Epithelial cell of prostate (primary cell): Measurements from ENCODE around the gene HHATL.

ENCODE experiments used
- DNase-seq: peaks from one replicate; pipeline ENCODE4 v3.0.0-alpha.2; 2011; ENCODE audit warnings: low read depth, low spot score
- H3K27ac ChIP-seq: fragments of 450-650 bp; 2 replicates; pipeline ENCODE4 v1.5.1; 2017; ENCODE audit warnings: mild to moderate bottlenecking

The HHATL gene

GRCh38 chr3:42667523-42668412, 34.8 kb downstream of the HHATL start:
- no peak for DNase-seq
- H3K27ac ChIP-seq = no peak overlapping the region

DNA sequence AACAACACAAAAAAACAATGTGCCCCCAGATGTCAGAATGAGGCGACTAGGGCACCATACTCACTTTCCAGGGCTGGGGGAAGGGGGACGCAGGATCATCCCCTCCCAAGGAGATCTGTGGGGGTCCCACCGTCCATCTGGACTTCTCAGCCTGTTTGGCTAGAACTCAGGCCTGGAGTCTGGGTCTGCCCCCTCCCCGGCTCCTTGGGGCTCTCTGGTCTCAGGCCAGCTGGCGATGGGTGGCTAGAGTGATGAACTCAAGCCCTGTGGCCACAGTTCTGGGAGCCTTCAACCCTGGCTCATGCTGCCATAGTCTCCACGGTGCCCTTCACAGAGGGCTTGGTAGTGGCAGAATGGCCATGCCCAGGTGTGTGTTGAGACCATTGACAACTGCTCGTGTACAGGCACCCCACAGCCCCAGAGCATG, 35.5 kb downstream of the HHATL start:
- no peak for DNase-seq
- H3K27ac ChIP-seq = no peak overlapping the region

- DNase-seq = no peak
- no peak overlapping the region for H3K27ac ChIP-seq
Observed at GRCh38 chr3:42666577-42666998, 36.0 kb downstream of the HHATL start.

GRCh38 chr3:42666022-42666421, 36.6 kb downstream of the HHATL start:
- no peak for DNase-seq
- H3K27ac ChIP-seq = no peak overlapping the region

DNA sequence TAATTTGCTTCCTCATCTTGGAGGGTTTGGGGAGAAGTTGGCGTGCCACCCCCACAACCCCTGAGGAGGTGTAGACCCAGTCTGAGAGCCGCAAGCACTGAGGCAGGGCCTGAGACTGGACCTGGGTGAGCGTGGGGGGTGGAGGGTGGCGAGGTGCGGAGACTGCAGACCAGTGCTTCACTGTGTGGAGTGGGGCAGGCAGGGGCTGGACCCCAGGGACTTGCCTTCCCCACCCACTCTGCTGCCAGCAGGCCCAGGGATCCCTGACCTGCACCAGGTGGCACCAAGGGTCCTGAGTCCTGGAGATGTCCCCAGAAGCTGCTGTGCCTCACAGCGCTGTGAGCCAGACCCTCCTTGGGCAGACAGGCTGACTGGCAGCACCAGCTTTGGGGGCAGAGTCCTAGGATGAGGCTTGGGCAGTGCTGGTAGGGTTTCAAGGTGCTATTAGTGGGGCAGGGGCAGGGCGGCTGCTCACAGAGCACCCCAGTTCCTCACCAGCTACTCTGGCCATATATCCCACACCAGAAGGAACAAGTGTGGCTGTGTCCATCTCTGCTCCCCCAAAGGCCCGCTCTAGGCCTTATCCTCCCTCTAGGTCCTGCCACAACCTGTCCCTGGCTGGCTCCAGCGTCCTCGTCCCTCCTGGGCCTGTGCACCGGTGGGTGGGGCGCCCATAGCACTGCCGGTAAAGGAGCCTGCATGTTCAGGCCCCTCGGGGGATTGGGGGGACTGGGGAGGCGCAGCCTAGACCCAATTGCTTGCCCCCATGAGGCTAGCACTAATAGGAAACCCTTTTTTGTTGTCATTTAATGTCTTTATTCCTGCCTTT, 37.3 kb downstream of the HHATL start:
- no peak for DNase-seq
- H3K27ac ChIP-seq = no peak overlapping the region

DNA sequence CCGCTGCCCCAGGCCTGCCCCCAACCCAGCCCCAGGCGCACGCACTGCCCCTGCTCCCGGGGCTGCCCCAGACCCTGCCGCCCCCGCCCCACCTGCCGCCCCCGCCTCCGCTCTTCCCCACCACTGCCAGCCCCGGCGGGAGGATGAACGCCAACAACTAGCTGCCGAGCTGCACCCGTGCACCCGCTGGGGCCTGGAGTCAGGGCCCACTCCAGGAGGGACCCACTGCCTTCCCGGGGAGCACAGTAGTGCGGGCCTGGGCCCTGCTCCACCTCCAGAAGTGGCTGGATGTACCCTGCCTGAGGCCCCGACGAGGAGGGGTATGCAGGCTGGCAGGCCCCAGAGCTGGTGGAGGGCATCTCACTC, 38.2 kb downstream of the HHATL start:
- no peak overlapping the region for H3K27ac ChIP-seq
- DNase-seq = no peak

DNA sequence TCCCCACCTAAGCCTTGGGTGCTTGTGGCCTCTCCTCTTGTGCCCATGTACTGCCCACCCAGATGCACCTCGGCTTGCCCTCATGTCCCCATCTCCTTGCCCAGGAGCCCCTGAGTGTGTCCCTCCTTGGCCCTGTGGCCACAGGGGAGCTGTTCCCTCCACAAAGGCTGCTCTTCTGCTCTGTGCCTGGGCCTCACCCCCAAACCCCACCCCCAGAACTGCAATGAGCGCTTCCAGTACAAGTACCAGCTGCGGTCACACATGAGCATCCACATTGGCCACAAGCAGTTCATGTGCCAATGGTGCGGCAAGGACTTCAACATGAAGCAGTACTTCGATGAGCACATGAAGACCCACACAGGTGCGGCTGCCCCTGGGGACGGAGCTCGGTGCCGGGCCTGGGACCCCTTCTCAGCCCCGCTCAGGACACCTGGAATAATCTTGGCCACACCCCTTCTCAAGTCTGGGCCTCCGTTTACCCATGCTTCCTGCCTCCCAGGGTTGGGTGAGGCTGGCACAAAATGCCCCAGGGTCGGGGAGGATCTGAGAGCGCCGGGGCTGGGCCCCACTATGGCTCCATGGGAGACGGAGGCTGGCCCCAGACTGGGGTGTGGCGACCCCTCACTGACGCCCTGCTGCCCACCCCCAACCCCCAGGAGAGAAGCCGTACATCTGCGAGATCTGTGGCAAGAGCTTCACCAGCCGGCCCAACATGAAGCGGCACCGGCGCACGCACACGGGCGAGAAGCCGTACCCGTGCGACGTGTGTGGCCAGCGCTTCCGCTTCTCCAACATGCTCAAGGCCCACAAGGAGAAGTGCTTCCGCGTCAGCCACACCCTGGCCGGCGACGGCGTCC, 38.8 kb downstream of the HHATL start:
- DNase-seq = no peak
- no peak overlapping the region for H3K27ac ChIP-seq

DNA sequence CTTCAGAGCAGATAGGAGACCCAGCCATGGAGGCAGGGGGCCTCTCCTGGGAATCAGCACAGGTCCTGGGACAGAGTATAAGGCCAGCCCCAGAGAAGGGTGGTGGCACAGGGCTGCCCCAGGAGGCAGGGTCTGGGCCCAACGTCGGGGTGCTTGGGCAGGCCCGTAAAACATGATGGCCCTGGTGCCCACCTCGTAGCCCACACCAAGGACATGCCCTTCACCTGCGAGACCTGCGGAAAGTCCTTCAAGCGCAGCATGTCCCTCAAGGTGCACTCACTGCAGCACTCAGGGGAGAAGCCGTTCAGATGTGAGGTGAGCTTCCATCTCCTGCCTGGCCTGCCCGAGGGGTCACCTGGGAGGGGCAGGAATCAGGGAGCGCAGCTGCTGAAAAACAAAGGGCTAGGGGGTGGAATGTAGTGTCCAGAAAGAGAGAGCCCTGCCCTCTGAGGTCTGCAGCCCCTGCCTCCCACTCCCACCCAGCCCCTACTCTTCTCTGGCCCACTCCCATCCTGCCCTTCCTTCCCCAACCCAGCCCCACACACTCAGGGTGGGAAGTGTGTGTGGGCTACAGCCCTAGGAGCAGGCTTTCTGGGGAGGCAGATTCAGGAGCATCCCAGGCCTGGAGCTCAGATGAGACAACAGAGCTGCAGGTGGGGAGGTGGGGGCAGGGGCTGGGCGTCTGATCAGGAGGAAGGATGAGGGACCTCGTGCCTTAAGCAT, 39.6 kb downstream of the HHATL start:
- DNase-seq = no peak
- H3K27ac ChIP-seq = no peak overlapping the region

DNA sequence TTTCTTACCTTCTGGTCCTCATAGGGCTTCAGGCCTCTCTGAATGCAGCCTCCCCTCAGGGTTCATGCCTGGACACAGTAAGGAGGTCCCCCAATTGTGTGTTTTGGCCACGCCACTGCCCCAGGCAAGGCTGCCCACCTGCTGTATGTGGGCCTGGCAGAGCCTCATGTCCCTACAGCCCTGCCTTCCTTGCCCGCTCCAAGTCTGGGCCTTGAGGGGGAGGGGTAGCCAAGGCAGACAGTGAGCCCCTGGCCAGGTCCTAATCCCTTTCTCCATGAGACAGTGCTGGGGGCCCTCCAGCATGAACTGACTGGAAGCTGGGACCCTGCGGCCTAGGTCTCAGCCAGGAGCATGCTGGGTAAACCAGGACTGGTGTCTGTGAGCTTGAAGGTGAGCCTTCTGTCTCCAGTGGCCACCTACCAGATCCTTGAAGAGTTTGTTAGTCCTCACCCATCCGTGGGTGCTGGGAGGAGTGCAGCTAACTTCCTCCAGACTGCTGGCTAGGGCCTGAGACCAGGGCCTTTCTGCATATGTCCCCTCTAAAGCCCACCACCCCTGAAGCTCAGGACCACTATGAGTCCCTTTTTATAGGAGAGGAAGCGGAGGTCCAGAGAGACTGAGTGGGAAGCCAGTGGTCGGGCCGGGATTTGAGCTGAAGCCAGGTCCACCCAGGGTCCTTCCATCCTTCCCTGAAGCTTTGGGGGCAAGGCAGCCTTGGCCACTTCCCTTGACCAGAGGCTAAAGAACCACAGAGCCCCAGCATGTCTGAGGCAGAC, 40.4 kb downstream of the HHATL start:
- H3K27ac ChIP-seq = no peak overlapping the region
- DNase-seq = no peak

DNA sequence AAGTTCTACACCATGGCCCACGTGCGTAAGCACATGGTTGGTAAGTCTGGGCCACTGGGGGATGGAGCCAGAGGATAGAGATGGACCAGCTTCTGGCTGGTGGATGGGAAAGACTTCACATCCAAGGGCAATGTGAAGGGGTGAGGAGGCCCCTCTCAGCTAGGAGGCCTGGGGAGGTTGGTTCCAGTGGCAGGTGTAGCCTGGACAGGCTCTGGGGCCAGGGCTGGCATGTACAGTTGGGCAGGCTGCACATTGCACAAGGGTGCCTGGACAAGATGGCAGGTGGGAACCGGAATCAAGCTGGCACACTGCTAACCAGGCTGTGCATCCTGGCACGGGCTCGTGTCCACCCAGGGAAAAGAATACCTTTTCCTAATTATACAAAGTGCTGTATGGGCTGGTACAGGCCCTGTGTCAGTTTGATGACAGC, 41.0 kb downstream of the HHATL start:
- DNase-seq = no peak
- no peak overlapping the region for H3K27ac ChIP-seq

GRCh38 chr3:42660898-42661297, 41.7 kb downstream of the HHATL start:
- no peak overlapping the region for H3K27ac ChIP-seq
- no peak for DNase-seq

DNA sequence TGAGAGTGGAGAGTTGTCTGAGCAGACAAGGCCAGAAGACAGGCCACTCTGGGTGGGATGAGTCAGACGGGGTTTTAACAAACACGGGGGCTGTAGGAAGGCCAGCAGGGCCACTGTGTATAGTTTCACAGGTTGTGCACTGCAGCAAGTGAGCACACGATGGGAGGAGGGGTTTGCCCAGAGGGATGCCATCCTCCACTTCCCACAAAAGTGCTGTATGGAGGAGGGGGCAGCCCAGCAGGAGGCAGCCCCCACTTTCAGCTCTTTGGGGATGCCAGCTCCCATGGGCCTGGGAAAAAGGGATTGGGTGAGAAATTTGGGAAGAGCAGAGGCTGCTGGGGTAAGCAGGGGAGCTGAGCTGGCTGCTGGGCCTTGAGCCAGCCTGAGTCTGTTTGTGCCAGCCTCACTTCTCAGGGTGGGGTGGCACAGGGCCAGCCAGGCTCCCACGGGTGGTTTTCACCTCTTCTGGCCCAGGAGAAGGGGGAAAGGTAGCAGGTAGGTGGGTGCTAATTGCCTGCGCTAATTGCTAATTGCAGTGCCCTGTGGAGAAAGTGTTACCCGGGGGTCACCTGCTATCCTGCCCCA, 42.4 kb downstream of the HHATL start:
- H3K27ac ChIP-seq = no peak overlapping the region
- DNase-seq = no peak

DNA sequence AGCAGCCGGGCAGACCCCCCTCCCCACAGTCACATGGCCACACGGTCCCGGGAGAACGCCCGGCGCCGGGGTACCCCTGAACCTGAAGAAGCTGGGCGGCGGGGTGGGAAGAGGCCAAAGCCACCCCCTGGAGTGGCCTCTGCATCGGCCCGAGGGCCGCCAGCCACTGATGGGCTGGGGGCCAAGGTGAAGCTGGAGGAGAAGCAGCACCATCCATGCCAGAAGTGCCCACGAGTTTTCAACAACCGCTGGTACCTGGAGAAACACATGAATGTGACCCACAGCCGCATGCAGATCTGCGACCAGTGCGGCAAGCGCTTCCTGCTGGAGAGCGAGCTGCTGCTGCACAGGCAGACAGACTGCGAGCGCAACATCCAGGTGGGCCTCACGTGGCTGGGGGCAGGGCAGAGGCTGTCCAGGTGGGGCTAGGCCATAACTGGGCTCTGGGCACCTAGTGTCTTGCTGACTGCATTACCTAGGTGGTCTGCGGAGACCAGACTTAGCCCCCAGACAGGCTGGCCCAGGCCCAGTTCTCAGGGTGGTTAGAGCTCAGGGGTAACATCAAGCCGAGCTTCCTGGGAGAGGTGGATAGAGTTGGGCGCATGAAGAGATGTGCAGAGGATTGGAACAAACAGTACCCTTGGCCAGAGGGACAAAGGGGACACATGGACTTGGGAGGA, 43.0 kb downstream of the HHATL start:
- H3K27ac ChIP-seq = no peak overlapping the region
- no peak for DNase-seq

DNA sequence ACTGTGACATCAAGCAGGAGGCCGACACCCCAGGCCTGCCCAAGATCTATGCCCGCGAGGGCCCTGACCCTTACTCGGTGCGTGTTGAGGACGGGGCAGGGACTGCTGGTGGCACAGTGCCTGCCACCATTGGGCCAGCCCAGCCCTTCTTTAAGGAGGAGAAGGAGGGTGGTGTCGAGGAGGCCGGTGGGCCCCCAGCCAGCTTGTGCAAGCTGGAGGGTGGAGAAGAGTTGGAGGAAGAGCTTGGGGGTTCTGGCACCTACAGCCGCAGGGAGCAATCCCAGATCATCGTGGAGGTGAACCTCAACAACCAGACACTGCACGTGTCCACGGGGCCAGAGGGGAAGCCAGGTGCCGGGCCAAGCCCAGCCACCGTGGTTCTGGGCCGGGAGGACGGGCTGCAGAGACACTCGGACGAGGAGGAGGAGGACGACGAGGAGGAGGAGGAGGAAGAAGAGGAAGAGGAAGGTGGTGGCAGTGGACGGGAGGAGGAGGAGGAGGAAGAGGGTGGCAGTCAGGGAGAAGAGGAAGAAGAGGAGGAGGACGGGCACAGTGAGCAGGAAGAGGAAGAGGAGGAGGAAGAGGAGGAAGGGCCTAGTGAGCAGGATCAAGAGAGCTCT, 43.7 kb downstream of the HHATL start:
- no peak overlapping the region for H3K27ac ChIP-seq

DNA sequence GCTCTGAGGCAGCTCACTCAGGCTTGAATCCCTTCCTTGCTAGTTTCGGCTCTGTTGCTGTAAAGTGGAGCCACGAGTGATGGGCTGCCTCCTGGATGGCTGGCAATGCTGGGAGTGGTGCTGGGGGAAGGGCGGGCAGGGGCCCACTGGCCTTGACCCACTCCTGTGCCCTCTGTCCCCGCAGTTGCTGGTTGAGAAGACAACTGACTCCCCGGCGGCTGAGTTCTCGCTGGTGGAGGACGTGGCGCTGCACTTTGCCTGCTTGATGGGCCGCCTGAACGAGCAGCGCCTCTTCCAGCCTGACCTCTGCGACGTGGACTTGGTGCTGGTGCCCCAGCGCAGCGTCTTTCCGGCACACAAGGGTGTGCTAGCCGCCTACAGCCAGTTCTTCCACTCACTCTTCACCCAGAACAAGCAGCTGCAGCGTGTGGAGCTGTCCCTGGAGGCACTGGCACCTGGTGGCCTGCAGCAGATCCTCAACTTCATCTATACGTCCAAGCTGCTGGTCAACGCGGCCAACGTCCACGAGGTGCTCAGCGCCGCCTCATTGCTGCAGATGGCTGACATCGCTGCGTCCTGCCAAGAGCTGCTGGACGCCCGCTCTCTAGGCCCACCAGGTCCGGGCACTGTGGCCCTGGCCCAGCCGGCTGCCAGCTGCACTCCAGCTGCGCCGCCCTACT, 44.4 kb downstream of the HHATL start:
- H3K27ac ChIP-seq = no peak overlapping the region
- DNase-seq = no peak

More for the DNA sequence above, 43.7 kb downstream of the HHATL start:
- DNase-seq = no peak

- no peak for DNase-seq
- no peak overlapping the region for H3K27ac ChIP-seq
Observed at GRCh38 chr3:42657675-42658074, 44.9 kb downstream of the HHATL start.
